GM21576 (cell line): ENCODE results near the gene RHBDF1.

Experiments used
- ATAC-seq: cut with Tn5 transposase; IDR thresholded peaks from one replicate; pipeline ENCODE4 v1.9.1; 2021; ENCODE audit warnings: mild to moderate bottlenecking, moderate library complexity; ENCODE audit not compliant: unreplicated experiment

The RHBDF1 gene

GRCh38 chr16:74747-75334 lies 2.4 kb upstream of the RHBDF1 start:
- ATAC-seq, result no peak

GRCh38 chr16:74051-74746 lies 1.8 kb upstream of the RHBDF1 start:
- no peak for ATAC-seq

DNA sequence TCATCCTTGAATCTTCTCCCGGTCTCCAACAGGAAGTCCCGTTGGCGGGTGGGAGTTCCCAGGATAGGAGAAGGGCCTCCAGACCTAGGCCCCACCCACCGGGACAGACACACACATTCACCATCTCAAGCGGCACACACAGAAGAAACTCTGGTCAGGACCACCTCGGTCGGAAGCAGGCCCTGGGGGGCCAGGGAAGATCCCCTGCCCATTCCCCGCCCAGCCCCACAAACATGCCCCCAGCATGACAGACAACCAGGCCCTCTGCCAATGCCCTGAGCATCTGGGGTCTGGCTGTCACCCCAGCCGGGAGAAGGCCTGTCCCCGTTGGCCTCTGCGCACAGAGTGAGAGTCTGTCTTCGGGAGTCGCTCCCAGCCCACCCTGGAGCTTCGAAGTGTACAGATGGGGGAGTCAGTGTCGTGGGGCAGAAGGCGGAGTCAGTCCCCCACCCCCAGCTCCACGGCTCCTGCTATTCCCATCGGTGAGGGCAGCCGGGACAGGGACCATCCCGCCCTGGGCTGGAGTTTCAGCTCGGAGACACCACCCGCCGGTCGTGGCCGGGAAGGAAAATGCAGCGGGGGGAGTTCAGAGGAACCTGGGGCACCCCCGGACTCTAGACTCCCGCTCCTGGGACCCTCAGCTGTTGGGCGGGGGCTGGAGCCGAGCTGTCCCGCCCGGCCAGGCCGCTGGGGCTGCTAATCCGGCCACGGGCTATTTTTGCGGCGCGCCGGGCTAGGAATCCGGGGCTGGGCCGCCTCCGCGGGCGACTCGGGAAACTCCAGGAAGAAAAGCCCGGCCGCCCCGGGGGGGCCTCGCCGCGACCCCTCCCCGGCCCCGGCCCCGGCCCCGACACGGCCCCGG lies 660 bp downstream of the RHBDF1 start:
- no peak for ATAC-seq

DNA sequence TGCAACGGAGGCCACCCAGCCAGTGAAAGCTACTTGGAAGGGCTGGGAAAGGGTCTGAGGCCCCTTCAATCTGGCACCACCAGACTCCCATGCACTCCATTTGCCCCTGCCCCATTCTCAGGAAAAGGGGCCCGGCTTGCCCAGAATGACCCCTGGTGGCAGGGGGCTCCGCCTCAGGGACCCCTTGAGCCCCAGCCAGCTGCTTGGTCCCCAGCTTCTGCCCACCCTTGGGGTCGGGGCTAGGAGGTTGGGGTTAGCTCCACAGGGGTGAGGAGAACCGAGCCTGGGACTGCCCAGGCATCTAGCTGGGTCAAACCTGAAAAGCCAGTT lies 1.3 kb downstream of the RHBDF1 start:
- no peak for ATAC-seq

GRCh38 chr16:69181-69580 lies 3.2 kb downstream of the RHBDF1 start:
- no peak for ATAC-seq

DNA sequence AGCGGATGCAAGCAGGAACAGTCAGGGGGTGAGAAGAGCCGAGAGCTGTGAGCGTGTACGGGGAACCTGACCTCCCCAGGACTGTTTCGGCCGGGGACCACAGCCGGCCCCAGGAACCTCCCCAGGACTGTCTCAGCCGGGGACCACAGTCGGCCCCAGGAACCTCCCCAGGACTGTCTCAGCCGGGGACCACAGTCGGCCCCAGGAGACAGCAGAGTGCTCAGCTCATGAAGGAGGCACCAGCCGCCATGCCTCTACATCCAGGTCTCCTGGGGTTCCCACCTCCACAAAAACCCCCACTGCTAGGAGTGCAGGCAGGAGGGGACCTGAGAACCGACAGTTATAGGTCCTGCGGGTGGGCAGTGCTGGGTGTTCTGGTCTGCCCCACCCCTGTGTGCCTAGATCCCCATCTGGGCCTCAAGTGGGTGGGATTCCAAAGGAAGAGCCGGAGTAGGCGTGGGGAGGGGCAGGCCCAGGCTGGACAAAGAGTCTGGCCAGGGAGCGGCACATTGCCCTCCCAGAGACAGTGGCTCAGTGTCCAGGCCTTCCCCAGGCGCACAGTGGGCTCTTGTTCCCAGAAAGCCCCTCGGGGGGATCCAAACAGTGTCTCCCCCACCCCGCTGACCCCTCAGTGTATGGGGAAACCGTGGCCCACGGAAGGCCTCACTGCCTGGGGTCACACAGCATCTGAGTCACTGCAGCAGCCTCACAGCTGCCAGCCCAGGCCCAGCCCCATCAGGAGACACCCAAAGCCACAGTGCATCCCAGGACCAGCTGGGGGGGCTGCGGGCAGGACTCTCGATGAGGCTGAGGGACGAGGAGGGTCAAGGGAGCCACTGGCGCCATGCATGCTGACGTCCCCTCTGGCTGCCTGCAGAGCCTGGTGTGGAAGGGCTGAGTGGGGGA lies 4.3 kb downstream of the RHBDF1 start:
- no peak for ATAC-seq

DNA sequence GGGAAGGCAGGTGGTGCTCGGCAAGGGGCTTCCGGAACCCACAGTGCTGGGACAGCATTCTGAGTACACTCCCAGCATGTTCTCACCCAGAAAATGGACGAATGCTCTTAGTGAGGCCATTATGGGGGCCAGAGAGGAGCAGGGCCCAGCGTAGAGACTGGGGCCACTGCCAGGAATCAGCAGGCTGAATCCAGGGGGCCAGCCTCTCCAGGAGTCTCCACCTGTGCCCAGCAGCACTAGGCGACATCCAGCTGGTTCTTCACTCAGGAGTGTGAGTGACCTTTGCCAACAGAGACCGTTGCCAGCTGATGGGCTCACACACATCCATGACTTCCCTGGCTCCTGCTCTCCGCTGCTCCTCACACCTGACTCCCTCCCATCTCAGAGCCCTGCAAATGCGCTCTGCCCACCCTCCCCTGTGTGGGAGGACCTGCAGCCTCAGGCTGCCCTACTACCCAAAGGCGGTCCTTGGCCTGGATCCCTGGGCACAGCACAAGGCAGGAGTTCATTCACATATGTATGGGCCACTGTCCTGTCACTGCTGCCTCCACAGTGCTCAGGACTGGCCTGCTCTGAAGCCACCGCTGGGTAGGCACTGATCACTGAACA lies 5.1 kb downstream of the RHBDF1 start:
- no peak for ATAC-seq

- ATAC-seq, result no peak
These were observed 5.9 kb downstream of the RHBDF1 start for GRCh38 chr16:66309-67182.

GRCh38 chr16:65745-66144 lies 6.7 kb downstream of the RHBDF1 start:
- no peak for ATAC-seq

DNA sequence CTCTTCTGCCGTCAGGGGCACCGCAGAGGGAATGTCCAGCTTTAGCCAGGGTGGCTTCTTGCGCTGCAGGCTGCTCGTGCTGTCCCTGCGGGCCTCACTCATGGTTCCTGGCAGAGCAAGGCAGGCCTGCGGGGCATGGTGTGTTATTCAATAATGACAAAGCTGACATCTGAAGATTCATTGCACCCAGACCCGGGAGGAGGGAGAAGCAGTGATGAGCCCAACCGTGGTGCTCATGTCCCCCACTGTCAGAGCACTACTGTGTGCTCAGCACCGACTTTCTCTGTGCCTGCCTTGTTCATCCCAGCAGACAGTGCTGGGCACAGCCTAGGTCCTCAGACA lies 7.5 kb downstream of the RHBDF1 start:
- no peak for ATAC-seq

- no peak for ATAC-seq
These were observed 8.2 kb downstream of the RHBDF1 start for GRCh38 chr16:63998-64913.

DNA sequence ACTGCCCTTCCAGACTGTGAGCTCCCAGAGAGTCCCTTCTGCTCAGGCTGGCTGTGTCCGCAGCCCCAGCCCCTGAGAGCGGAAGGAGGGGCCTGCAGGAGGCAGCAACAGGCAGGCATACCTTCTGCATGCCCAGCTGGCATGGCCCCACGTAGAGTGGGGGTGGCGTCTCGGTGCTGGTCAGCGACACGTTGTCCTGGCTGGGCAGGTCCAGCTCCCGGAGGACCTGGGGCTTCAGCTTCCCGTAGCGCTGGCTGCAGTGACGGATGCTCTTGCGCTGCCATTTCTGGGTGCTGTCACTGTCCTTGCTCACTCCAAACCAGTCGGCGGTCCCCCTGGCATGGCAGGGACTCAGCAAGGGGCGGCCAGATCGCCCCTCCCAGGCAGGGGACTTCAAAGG lies 9.0 kb downstream of the RHBDF1 start:
- no peak for ATAC-seq

DNA sequence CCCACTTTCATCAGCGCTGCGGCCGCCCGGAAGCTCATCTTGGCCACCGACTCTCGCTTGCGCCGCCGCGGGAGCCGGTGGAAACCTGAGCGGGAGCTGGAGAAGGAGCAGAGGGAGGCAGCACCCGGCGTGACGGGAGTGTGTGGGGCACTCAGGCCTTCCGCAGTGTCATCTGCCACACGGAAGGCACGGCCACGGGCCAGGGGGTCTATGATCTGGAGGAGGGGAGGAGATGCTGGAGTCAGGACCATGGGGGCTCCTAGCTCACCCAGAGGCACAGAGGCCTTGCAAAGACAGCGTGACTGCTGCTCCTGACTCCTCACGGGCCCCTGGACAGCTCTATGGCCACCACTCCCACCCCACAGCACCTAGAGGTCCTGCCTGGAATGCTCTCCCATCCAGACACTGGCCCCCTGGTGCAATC lies 9.5 kb downstream of the RHBDF1 start:
- ATAC-seq, result no peak

DNA sequence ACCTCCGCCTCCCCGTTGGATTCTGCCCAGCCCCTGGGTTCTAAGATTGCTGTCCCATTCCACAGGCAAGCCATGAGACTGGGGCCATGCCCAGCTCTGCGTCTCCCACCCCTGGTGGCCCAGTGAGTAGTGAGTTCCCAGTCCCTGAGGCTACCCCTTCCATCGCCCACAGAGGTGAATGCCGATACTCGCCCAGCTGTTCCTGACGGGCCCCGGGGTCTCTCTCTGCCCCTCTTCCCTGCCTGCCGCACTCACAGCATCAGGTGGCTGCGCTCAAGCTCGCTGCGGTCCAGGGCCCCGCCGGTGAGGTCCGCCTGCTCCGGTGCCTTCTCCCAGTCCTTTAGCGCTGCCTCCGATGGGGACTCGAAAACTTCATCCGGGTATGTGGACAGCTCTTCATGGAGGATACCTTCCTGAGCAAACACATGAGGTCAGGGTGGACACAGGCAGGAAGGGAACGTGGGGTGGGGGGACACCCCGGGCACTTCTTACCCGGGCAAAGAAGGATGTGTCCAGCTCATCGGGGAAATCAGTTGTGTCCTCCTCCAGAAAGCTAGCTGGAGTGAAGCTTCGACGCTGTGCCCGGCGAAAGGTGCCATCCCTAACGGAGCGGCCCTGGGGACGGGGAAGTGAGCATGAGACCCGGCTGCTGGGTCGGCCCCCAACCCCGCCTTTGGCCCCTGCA lies 10.0 kb downstream of the RHBDF1 start:
- no peak for ATAC-seq

- ATAC-seq, result no peak
These were observed 10.6 kb downstream of the RHBDF1 start for GRCh38 chr16:61879-62281.

DNA sequence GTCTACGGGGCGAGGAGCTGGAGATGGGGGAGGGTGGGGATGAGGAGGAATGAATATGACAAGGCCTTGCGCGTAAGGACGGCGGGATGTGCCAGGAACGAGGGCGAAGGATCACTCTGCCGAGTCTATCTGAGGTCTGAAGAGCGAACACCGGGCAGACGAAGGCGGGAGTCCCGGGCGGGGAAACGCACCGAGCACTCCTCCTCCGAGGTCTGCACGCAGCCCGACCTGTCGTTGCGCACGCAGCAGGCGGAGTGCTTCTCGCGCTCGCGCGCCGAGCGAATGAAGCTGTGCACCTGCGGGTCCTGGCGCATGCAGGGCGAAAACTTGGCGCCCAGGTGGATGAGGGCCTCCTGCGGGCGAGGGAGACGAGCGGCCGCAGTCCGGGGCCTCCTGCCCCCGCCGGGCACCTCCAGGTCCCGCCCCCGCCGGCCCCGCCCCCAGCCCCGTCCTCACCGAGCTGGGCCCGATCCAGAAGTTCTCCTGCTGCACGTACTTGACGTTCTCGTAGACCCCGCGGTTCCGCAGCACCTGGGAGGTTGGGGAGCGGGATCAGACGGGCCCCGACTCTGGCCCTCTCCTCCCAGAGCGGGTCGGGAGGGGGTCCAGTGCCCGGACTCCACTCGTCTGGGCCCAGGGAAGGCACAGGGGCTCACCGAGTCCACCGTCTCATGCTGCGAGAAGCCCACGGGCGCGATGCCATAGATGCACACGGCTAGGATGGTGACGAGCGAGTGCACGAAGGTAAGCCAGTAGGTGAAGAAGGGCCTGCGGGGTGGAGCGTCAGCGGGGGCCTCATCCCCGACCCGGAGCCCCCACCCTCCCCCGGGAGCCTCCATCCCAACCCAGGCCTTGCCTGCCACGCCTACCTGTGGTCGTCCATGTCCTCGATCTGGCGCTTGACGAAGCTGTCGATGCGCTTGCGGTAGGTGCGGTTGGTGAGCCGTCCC lies 11.2 kb downstream of the RHBDF1 start:
- no peak for ATAC-seq

DNA sequence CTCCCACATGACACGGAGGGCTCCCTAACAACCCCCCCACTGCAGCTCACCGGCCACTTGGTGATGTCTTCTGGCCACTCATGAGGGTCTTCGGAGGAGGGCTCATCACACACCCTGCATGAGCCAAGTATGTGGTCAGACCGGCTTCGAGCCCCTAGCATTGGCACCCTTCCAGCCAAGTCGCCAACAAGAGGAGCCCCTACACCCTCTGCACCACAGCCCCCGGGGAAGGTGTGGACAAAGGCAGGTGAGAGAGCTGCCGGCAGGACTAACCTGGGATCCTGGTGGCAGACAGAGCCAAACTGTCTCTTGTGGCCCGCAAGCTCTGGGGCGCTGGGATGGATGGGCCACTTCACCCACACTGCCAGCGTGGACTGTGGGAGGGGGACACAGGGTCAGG lies 12.3 kb downstream of the RHBDF1 start:
- no peak for ATAC-seq
